ENCODE data around the gene IL34. TPM values are rescaled to one million over a fixed set of nuclear protein-coding genes. Genes with fewer than 3 reads are reported as not detected.
A peak's percentile ranks its signal among the peaks of the same experiment; 100 is the strongest.

IL34 gene
- total RNA-seq, 4 donors from 2014 or later = 3.3 to 9.4 (median 9.0) TPM; not detected in 1

- H3K4me3 ChIP-seq = no peak overlapping the region
- no peaks in the 10 kb centered on the region for H3K36me3 ChIP-seq
- DNase-seq = peak; percentile 70 to 78
- no peaks in the 10 kb centered on the region for H3K27me3 ChIP-seq
- H3K27ac ChIP-seq = peak overlapping the region; percentile 94 to 96
- H3K4me1 ChIP-seq = peaks cover 20 to 21% of the 10 kb centered on the region in 2 donors
- intact Hi-C loops (cut with DNase I; ENCODE audit: low total_unique reads) = no loop called here
- H3K9me3 ChIP-seq = no peaks in the 10 kb centered on the region
- TF ChIP-seq POLR2A (IDR thresholded peaks at IDR 0.05) (no peak), CTCF (IDR thresholded peaks at IDR 0.05) (peak in 3 of 4 experiments; percentile 19 to 62 (median 30))
These were observed 56.9 kb downstream of the IL34 start for GRCh38 chr16:70703041-70703834.

GRCh38 chr16:70703835-70704381 is 57.5 kb downstream of the IL34 start:
- Histone ChIP-seq H3K9me3 (no peaks in the 10 kb centered on the region), H3K4me1 (peaks cover 20 to 21% of the 10 kb centered on the region in 2 donors), H3K36me3 (no peaks in the 10 kb centered on the region), H3K27ac (peak overlapping the region; percentile 94 to 96), H3K4me3 (no peak overlapping the region), H3K27me3 (no peaks in the 10 kb centered on the region)
- no peak for DNase-seq
- TF ChIP-seq CTCF (IDR thresholded peaks at IDR 0.05) (no peak), POLR2A (IDR thresholded peaks at IDR 0.05) (peak in 1 of 2 donors; percentile 0)
- intact Hi-C loops (cut with DNase I; ENCODE audit: low total_unique reads) = no loop called here

GRCh38 chr16:70704586-70704985 is 58.2 kb downstream of the IL34 start:
- Histone ChIP-seq H3K9me3 (no peaks in the 10 kb centered on the region), H3K36me3 (no peaks in the 10 kb centered on the region), H3K4me3 (no peak overlapping the region), H3K4me1 (peaks cover 20 to 21% of the 10 kb centered on the region in 2 donors), H3K27ac (peak overlapping the region; percentile 94 to 96), H3K27me3 (no peaks in the 10 kb centered on the region)
- intact Hi-C loops (cut with DNase I; ENCODE audit: low total_unique reads) = no loop called here
- peak in 1 of 2 donors; percentile 27 for DNase-seq
- TF ChIP-seq CTCF (IDR thresholded peaks at IDR 0.05) (no peak), POLR2A (IDR thresholded peaks at IDR 0.05) (no peak)

GRCh38 chr16:70705056-70705455 is 58.7 kb downstream of the IL34 start:
- Histone ChIP-seq H3K9me3 (no peaks in the 10 kb centered on the region), H3K4me1 (peaks cover 20 to 21% of the 10 kb centered on the region in 2 donors), H3K36me3 (no peaks in the 10 kb centered on the region), H3K27me3 (no peaks in the 10 kb centered on the region), H3K27ac (peak overlapping the region; percentile 94 to 96), H3K4me3 (no peak overlapping the region)
- intact Hi-C loops (cut with DNase I; ENCODE audit: low total_unique reads) = no loop called here
- no peak for TF ChIP-seq POLR2A (IDR thresholded peaks at IDR 0.05)
- no peak for TF ChIP-seq CTCF (IDR thresholded peaks at IDR 0.05)
- DNase-seq = no peak

GRCh38 chr16:70706948-70707465 is 60.6 kb downstream of the IL34 start:
- intact Hi-C loops (cut with DNase I; ENCODE audit: low total_unique reads) = no loop called here
- Histone ChIP-seq H3K27me3 (no peaks in the 10 kb centered on the region), H3K36me3 (no peaks in the 10 kb centered on the region), H3K9me3 (no peaks in the 10 kb centered on the region), H3K4me3 (no peak overlapping the region), H3K4me1 (peaks cover 20 to 24% of the 10 kb centered on the region in 2 donors), H3K27ac (peak overlapping the region; percentile 94 to 96)
- DNase-seq = peak; percentile 83 to 95
- TF ChIP-seq CTCF (IDR thresholded peaks at IDR 0.05) = peak in 1 of 4 experiments; percentile 9
- TF ChIP-seq POLR2A (IDR thresholded peaks at IDR 0.05) = no peak
